Endothelial cell of umbilical vein (primary cell): Measurements from ENCODE around the gene MYADM. TPM values are rescaled to one million over a fixed set of nuclear protein-coding genes. Genes with fewer than 3 reads are reported as not detected.

Experiments
- BruUV-seq: library from RNA; stranded (reverse); fragments of 400-500 nt; replicated peaks from 2 replicates; lab custom pipeline; 2021; lab: Mats Ljungman, UMichigan
- CTCF ChIA-PET: fragments of 300-600, 350-600 bp; sonication (Branson Sonifier 250); formaldehyde crosslinking; loops from one replicate; lab custom pipeline; 2021; ENCODE audit warnings: antibody characterized with exemption, inconsistent platforms; lab: Charles Lee
- POLR2A ChIA-PET: fragments of 300-600, 350-600 bp; sonication (Branson Sonifier 250); formaldehyde crosslinking; loops from one replicate; lab custom pipeline; 2021; ENCODE audit warnings: antibody characterized with exemption, inconsistent platforms; lab: Charles Lee
- DNase-seq: peaks from one replicate; pipeline ENCODE4 v3.0.0-alpha.2; 2011; ENCODE audit warnings: low read depth, low spot score
- FAIRE-seq: peaks from 2 replicates; lab custom pipeline; 2011; peaks lifted over from hg19 to GRCh38; lab: Jason Lieb, UNC
- H2AFZ ChIP-seq: 2 replicates; pipeline ENCODE4 v1.6.0; 2012; ENCODE audit warnings: low read depth, low read length, control low read depth, inconsistent platforms
- H3K27ac ChIP-seq: 2 replicates; pipeline ENCODE4 v1.5.1; 2011; ENCODE audit warnings: low read depth, mild to moderate bottlenecking, control low read depth, low read length, moderate library complexity; ENCODE audit not compliant: insufficient read depth
- H3K27me3 ChIP-seq, 2 experiments: 2 replicates each; pipeline versions ENCODE4 v1.6.0 to v1.6.1; 2011; ENCODE audit warnings: low read length in 2 of 2, mixed read lengths in 1 of 2; ENCODE audit not compliant: control insufficient read depth in 2 of 2, insufficient read depth in 2 of 2
- H3K36me3 ChIP-seq, 2 experiments: 2 replicates in 1 of 2; 3 replicates in 1 of 2; pipeline ENCODE4 v1.5.1; 2011; ENCODE audit warnings: low read length in 2 of 2, mild to moderate bottlenecking in 1 of 2, moderate library complexity in 1 of 2; ENCODE audit not compliant: control insufficient read depth in 2 of 2, insufficient read depth in 2 of 2; ENCODE audit errors: extremely low read depth in 1 of 2
- H3K4me1 ChIP-seq: 3 replicates; pipeline ENCODE4 v1.5.1; 2011; ENCODE audit warnings: mild to moderate bottlenecking, low read length; ENCODE audit not compliant: control insufficient read depth, insufficient read depth; ENCODE audit errors: extremely low read depth
- H3K4me2 ChIP-seq: 2 replicates; pipeline ENCODE4 v1.6.1; 2011; ENCODE audit warnings: low read length, control low read depth, mixed read lengths; ENCODE audit not compliant: insufficient read depth
- H3K4me3 ChIP-seq, 3 experiments: fragments of 200-600 bp in 1 of 3; sonication (generic), shearing (Covaris generic) in 1 of 3; replicated peaks in 1 of 3; 2 replicates each; pipeline ENCODE4 v1.5.1; 2011 to 2016; ENCODE audit warnings: control low read depth in 3 of 3, low read length in 3 of 3, mild to moderate bottlenecking in 2 of 3, inconsistent platforms in 1 of 3, low read depth in 1 of 3, moderate library complexity in 1 of 3; ENCODE audit not compliant: insufficient read depth in 1 of 3
- H3K79me2 ChIP-seq: 2 replicates; pipeline ENCODE4 v1.6.0; 2012; ENCODE audit warnings: low read length, inconsistent platforms; ENCODE audit not compliant: control insufficient read depth, insufficient read depth
- H3K9ac ChIP-seq: replicated peaks from 2 replicates; pipeline ENCODE3; 2011; ENCODE audit warnings: low read length, control low read depth; ENCODE audit not compliant: insufficient read depth; ENCODE audit errors: extremely low read depth
- H3K9me1 ChIP-seq: replicated peaks from 3 replicates; pipeline ENCODE4 v1.6.0; 2011; ENCODE audit warnings: mild to moderate bottlenecking, low read length; ENCODE audit not compliant: control insufficient read depth, insufficient read depth; ENCODE audit errors: extremely low read depth
- H3K9me3 ChIP-seq: replicated peaks from 2 replicates; pipeline ENCODE4 v1.5.1; 2012; ENCODE audit warnings: low read length, inconsistent platforms; ENCODE audit not compliant: control insufficient read depth, insufficient read depth
- H4K20me1 ChIP-seq: replicated peaks from 2 replicates; pipeline ENCODE3; 2011; ENCODE audit warnings: mild to moderate bottlenecking, low read length; ENCODE audit not compliant: control insufficient read depth, insufficient read depth; ENCODE audit errors: extremely low read depth
- EZH2 ChIP-seq: IDR thresholded peaks from 2 replicates; pipeline ENCODE4 v1.6.1; 2012; ENCODE audit warnings: borderline replicate concordance, low read depth, mild to moderate bottlenecking, moderate library complexity, low read length, inconsistent platforms; ENCODE audit not compliant: severe bottlenecking
- FOS ChIP-seq: IDR thresholded peaks from 2 replicates; pipeline ENCODE4 v1.6.1; 2011; ENCODE audit warnings: mild to moderate bottlenecking, low read length, moderate library complexity, borderline replicate concordance; ENCODE audit not compliant: insufficient read depth
- GATA2 ChIP-seq: IDR thresholded peaks from 2 replicates; pipeline ENCODE4 v1.7.0; 2011; ENCODE audit warnings: low read depth, mild to moderate bottlenecking, moderate library complexity, mixed read lengths, low read length; ENCODE audit not compliant: insufficient read length, insufficient read depth
- JUN ChIP-seq: IDR thresholded peaks from 2 replicates; pipeline ENCODE4 v1.6.1; 2011; ENCODE audit warnings: borderline replicate concordance, low read depth; ENCODE audit not compliant: insufficient read length, insufficient read depth
- MYC ChIP-seq: IDR thresholded peaks from one replicate; pipeline ENCODE4 v1.6.1; 2011; ENCODE audit warnings: mild to moderate bottlenecking, low read depth, low read length
- POLR2A ChIP-seq: IDR thresholded peaks from 2 replicates; pipeline ENCODE4 v1.6.1; 2012; ENCODE audit warnings: low read depth, mild to moderate bottlenecking, control low read depth, low read length
- POLR2AphosphoS5 ChIP-seq: IDR thresholded peaks from 2 replicates; pipeline ENCODE4 v1.6.1; 2012; ENCODE audit warnings: low read depth, mild to moderate bottlenecking, control low read depth, low read length, moderate library complexity; ENCODE audit not compliant: insufficient read depth
- dilution Hi-C: fragments of 300-500 bp; cut with MboI; formaldehyde crosslinking; loops from one replicate; pipeline ENCODE4 v1.15.0; 2019; ENCODE audit warnings: low sequenced_read_pairs; ENCODE audit not compliant: extremely low pct_ligation_motif_present
- intact Hi-C: fragments of 100-400 bp; cut with micrococcal nuclease; formaldehyde crosslinking; loops from one replicate; pipeline ENCODE4 v1.10.0; 2022
- polyA plus RNA-seq, 4 experiments: library from polyadenylated mRNA; depleted of rRNA in 3 of 4; stranded (reverse) in 3 of 4; unstranded in 1 of 4; fragments of >200 nt; gene quantifications; 2 replicates each; pipeline versions ENCODE4 v1.2.1 to v1.2.3, GENCODE V29; 2011 to 2012; ENCODE audit warnings: missing spikeins in 1 of 4
- total RNA-seq: library from RNA; stranded (reverse); gene quantifications from 2 replicates; pipeline ENCODE4 v1.2.3, GENCODE V29; 2021
- TF ChIP-seq, protein P1 (sequence below), 2 donors: IDR thresholded peaks; 1 replicate in 1 of 2; 2 replicates in 1 of 2; pipeline ENCODE4 v1.5.1; 2011; ENCODE audit warnings: low read length in 2 of 2, mild to moderate bottlenecking in 2 of 2, moderate library complexity in 2 of 2, control low read depth in 1 of 2, inconsistent platforms in 1 of 2, low read depth in 1 of 2; ENCODE audit not compliant: insufficient read depth in 1 of 2; ENCODE audit errors: extremely low read depth in 1 of 2
- TF ChIP-seq, protein P2 (sequence below): IDR thresholded peaks from 2 replicates; pipeline ENCODE4 v1.6.1; 2011; ENCODE audit not compliant: insufficient read depth, insufficient read length

The MYADM gene
- total and polyA plus RNA-seq, 2 donors (not counting 3 experiments of a cell fraction or from before 2014, with no cell fraction given): 100 to 133 TPM

DNA sequence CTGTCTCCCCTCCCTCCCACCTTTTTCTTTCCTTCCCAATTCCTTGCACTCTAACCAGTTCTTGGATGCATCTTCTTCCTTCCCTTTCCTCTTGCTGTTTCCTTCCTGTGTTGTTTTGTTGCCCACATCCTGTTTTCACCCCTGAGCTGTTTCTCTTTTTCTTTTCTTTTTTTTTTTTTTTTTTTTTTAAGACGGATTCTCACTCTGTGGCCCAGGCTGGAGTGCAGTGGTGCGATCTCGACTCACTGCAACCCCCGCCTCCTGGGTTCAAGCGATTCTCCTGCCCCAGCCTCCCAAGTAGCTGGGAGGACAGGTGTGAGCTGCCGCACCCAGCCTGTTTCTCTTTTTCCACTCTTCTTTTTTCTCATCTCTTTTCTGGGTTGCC is 6.9 kb downstream of the MYADM start:
- Histone ChIP-seq H2AFZ (no peak overlapping the region), H3K4me2 (no peak overlapping the region), H3K79me2 (peaks cover 16% of the 10 kb centered on the region), H3K4me1 (peaks cover 4% of the 10 kb centered on the region), H3K9me3 (no peaks in the 10 kb centered on the region), H3K4me3 (no peak overlapping the region), H3K27me3 (no peaks in the 10 kb centered on the region), H3K9ac (no peak overlapping the region), H3K27ac (no peak overlapping the region), H4K20me1 (no peaks in the 10 kb centered on the region), H3K9me1 (no peaks in the 10 kb centered on the region), H3K36me3 (peaks cover 0 to 17% of the 10 kb centered on the region in 2 experiments)
- ChIA-PET CTCF (interaction anchor here (0.8 kb wide), 1 partner anchor 156 kb away, joined by 4 read pairs; no protein-coding TSS in a partner anchor), POLR2A (no interaction called here)
- DNase-seq (no peak), FAIRE-seq (no peak)
- BruUV-seq: no TSS peak
- intact Hi-C loops (no loop called here), dilution Hi-C loops (no loop called here)
- no peak for TF ChIP-seq EZH2
- no peak for TF ChIP-seq POLR2A
- no peak for TF ChIP-seq POLR2AphosphoS5
- no peak for TF ChIP-seq GATA2
- no peak for TF ChIP-seq JUN
- TF ChIP-seq, protein P1, sequence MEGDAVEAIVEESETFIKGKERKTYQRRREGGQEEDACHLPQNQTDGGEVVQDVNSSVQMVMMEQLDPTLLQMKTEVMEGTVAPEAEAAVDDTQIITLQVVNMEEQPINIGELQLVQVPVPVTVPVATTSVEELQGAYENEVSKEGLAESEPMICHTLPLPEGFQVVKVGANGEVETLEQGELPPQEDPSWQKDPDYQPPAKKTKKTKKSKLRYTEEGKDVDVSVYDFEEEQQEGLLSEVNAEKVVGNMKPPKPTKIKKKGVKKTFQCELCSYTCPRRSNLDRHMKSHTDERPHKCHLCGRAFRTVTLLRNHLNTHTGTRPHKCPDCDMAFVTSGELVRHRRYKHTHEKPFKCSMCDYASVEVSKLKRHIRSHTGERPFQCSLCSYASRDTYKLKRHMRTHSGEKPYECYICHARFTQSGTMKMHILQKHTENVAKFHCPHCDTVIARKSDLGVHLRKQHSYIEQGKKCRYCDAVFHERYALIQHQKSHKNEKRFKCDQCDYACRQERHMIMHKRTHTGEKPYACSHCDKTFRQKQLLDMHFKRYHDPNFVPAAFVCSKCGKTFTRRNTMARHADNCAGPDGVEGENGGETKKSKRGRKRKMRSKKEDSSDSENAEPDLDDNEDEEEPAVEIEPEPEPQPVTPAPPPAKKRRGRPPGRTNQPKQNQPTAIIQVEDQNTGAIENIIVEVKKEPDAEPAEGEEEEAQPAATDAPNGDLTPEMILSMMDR (IDR thresholded peaks at IDR 0.05; ENCODE audit: extremely low read depth in 1 of 2, insufficient read depth in 1 of 2, low read depth in 1 of 2, low read length in 2 of 2): no peak
- TF ChIP-seq, protein P2, sequence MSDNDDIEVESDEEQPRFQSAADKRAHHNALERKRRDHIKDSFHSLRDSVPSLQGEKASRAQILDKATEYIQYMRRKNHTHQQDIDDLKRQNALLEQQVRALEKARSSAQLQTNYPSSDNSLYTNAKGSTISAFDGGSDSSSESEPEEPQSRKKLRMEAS: no peak
- TF ChIP-seq FOS: no peak
- no peak for TF ChIP-seq MYC
